ENCODE data around the gene LIN54.
"Not testable (repeated sequence)": the region's sequence is repeated elsewhere in the genome, so short reads cannot be mapped to it uniquely, and the experiment has no call there.

The LIN54 gene

GRCh38 chr4:82939414-82939813, 71.2 kb downstream of the LIN54 start:
- DNase-seq (ENCODE audit: low read depth): no peak

DNA sequence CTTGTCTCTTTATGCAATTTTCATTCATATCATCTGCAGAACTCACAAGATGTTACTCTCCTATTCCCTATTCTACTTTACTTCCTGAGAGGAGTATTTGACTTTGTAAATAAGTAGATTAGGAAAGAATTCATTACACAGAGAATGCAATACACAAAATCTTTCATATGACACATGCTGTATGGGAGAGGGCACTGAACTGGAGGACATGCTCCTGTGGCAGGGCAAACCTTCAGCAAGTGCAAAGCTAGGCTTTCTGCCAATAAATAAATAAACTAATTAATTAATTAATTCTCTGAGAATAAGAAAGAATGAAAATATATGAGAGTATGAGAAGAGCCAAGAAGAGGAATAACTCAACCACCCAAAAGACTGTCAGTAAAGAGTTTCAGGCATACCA, 76.2 kb downstream of the LIN54 start:
- DNase-seq (ENCODE audit: low read depth): no peak

DNA sequence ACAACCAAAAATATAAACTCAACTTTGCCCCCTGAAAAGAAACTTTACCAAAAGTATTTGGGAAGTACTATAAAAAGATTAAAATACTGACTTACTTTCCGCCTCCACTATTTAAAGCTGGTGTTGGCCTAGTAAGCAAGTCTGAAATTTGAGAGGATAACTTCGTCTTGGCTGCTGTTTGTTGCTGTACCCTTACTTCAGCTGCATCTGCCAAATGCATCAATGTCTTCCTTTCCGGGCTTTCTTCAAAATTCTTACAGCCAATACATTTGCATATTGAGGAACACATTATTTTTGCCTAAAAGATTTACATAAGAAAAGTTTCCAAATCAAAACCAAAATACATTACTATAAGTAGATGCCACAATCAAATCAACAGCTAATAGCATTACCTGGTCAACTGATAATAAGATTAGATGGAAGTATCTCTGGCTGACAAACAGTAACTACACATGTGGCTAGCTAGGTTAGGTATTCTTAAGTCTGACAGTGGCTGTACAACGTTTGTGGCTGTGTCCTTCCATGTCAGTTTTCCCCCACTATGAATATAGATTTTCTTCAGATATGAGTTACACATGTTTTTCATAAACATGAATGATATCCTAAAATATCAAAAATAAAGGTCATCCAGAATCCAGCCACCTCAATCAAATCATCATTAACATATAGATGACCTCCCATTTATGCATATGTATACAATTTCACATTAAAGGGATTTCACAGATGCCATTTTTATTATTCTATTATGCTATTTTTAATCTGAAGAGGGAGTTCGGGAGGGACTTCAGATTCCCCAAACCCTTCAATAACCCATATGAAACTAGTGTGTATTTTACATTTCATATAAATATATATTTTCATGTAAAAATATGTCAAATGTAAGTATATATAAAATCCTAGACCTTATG, 79.5 kb downstream of the LIN54 start:
- DNase-seq (ENCODE audit: low read depth): no peak

DNA sequence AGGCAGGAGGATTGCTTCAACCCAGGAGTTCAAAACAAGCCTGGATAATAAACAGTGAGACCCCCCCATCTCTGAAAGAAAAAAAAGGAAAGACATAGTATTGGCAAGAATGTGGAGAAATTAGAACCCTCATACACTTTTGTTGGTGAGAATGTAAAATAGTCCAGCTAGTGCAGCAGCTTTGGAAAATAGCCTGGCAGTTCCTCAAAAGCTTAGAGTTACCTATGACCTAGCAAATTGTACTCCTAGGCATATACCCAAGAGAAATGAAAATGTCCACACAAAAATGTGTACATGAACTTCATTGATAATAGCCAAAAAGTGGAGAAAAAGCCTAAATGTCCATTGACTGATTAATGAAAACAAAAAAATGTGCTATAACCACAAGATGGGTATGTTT, 88.8 kb downstream of the LIN54 start:
- DNase-seq (ENCODE audit: low read depth): no peak

DNA sequence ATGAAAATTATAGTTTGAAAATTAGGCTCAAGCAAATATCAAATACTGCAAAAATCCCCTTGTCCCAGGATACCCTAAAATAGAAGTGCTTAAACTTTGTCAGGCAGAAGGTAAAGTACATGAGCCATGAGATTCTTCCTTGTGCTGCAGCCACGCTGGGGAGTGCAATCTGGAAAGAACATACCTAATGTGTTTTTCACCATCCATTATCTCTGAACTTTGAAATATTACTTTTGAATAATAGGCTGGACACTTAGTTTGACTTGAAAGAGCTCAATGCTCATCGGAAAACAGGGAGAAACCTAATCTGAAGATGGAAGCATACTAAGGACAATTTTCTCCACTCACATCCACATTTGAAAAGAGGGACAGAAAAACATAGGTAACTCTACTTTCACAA, 91.2 kb downstream of the LIN54 start:
- no peak for DNase-seq (ENCODE audit: low read depth)

GRCh38 chr4:82918091-82918490, 92.5 kb downstream of the LIN54 start:
- no peak for DNase-seq (ENCODE audit: low read depth)

DNA sequence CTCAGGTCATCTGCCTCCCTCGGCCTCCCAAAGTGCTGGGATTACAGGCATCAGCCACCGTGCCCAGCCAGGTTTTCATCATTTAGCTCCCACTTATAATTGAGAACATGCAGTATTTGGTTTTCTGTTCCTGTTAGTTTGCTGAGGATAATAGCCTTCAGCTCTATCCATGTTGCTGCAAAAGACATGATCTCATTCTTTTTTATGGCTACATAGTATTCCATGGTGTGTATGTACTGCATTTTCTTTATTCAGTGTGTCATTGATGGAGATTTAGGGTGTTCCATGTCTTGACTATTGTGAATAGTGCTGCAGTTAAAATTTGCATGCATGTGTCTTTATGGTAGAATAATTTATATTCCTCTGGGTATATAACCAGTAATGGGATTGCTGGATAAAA, 96.7 kb downstream of the LIN54 start:
- not testable (repeated sequence) for DNase-seq (ENCODE audit: low read depth)

GRCh38 chr4:82913305-82913704, 97.3 kb downstream of the LIN54 start:
- DNase-seq (ENCODE audit: low read depth): no peak

- DNase-seq (ENCODE audit: low read depth): no peak
Measured at GRCh38 chr4:82909326-82909725, 101.3 kb downstream of the LIN54 start.

- no peak for DNase-seq (ENCODE audit: low read depth)
Measured at GRCh38 chr4:82906469-82906868, 104.2 kb downstream of the LIN54 start.

DNA sequence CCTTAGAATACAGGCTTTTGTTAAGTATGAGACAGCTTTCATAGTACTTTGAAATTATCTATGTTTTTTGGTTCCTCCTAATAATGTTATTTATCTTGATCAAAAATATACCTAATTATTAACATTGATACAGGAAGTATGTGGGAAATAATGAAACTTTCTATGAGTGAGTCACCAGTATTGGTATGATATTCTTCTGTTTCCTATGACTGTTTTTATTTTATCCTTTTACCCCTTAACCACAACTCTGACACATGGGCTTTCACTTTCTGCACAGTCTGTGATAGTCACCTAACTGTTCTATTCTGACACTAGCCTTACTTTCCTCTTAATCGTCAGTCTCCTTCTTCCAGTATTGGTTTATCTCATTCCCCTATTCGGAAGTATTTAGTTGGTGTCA, 105.4 kb downstream of the LIN54 start:
- no peak for DNase-seq (ENCODE audit: low read depth)

DNA sequence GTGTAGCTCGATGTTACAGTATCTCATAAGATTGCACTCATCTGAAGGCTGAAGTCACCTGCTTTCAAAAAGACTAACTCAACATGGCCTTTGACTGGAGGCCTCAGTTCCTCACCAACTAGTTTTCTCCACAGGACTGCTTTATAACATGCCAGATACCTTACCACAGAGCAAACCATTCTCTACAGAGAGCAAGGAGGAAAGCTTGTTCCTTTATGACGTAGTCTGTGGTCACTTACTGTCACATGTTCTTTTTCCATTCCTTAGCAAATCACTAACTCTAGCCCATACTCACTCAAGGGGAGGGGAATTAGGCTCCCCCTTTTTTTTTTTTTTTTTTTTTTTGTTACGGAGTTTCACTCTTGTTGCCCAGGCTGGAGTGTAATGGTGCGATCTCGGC, 106.9 kb downstream of the LIN54 start:
- DNase-seq (ENCODE audit: low read depth): no peak

DNA sequence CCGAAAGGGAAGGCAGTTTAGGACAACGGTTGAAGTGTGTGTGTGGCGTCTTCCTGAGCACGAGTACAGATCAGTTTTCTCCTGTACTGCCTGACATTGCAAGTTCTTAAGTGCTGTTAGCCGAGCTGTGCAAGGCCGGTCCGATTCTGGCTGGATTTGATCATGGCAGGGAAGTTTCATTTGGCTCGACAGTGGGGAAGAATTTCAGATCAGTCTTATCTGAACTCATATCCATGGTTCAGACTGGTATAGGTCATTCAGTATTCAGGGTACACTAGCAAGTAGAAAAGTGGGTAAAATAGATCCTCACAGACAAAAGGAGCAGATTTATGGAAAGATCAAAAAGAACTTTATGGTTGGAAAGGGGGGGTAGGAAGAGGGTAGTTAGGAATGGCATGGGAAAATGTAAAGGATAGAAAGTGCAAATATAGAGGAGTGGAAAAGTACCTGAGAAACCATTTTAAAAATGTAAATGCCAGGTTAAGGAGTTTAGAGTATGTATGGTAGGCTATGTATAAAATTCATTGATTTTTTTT, 109.4 kb downstream of the LIN54 start:
- DNase-seq (ENCODE audit: low read depth): no peak

GRCh38 chr4:82900411-82901182, 110.0 kb downstream of the LIN54 start, which contains the start of gene THAP9:
Gene THAP9 (plus strand): TSS chr4:82900735. CDS start chr4:82900803, 68 bp downstream.
- peak; percentile 96 for DNase-seq (ENCODE audit: low read depth)

DNA sequence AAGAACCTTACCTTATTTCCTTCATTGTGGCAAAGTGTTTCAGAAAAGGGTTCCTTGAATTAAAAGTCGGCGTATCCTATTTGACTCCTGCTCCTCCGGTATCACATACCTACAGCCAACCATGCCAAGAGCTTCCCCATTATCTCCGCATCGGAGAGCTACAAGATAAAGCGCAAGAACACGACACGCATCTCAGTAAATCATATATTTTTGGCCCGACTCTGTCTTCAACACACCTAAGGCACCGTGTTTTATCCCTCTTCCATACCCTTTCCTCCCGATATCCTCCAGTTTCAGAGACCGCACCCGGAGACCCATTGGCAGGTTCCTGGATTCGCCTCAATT, 110.6 kb downstream of the LIN54 start:
- DNase-seq (ENCODE audit: low read depth): no peak

- no peak for DNase-seq (ENCODE audit: low read depth)
Measured at GRCh38 chr4:82899374-82900065, 111.1 kb downstream of the LIN54 start.

GRCh38 chr4:82898322-82899243, 112.0 kb downstream of the LIN54 start:
- no peak for DNase-seq (ENCODE audit: low read depth)

- no peak for DNase-seq (ENCODE audit: low read depth)
Measured at GRCh38 chr4:82896755-82897154, 113.9 kb downstream of the LIN54 start.

- no peak for DNase-seq (ENCODE audit: low read depth)
Measured at GRCh38 chr4:82893942-82894341, 116.7 kb downstream of the LIN54 start.

- DNase-seq (ENCODE audit: low read depth): no peak
Measured at GRCh38 chr4:82892467-82892802, 118.2 kb downstream of the LIN54 start.

DNA sequence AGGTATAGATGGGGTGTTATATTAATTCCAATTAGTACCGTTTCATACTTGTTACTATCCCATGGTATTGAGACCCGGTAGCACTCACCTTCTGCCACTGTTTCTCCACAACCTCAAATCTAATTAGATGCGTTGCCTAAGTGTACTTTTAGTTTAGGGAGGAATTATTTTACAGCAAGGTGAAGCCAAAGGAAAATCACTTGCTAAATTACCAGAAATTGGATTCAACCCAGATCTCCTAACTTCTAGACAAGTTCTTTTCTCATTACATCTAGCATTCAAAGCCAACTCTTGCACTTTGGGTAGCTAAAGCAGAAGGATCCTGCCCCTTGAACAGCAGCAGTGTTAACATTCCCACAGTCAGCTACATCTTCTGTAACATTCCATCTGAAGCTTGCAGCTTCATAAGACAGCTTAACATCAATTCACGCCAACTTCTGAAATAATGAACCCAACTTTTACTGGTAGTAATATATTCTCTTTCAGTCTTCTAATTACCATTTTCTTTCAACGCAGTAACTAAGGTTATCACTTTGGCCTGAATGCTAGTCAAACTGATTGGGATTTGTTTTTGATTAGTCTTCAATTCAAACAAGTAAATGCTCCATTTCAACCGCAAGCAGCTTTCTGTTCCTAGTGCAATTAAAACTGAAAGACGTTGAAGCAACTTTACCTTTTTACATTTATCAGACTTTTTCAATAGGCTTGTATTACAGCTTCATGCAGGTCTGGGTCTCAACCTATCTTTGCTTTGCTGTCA, 118.7 kb downstream of the LIN54 start:
- DNase-seq (ENCODE audit: low read depth): no peak

Data from activated T-helper 1 cell treated with Interleukin-2 at 50 U/mL for 16 hours (primary cell).